DOHH2 (cell line): ENCODE results near the gene ISL2.

Source experiments
- CTCF ChIP-seq: fragments of 200-600 bp; sonication (generic); IDR thresholded peaks from one replicate; pipeline ENCODE4 v1.5.1; 2014; ENCODE audit warnings: antibody characterized with exemption, mild to moderate bottlenecking, low read depth, low read length; ENCODE audit not compliant: poor library complexity, severe bottlenecking
- EZH2phosphoT487 ChIP-seq: fragments of 200-600 bp; sonication (generic); IDR thresholded peaks from 2 replicates; pipeline ENCODE4 v1.6.1; 2017; ENCODE audit warnings: borderline replicate concordance, mild to moderate bottlenecking, antibody characterized with exemption, low read length, moderate library complexity, mixed read lengths

GRCh38 chr15:76378691-76379090, 42.1 kb downstream of the ISL2 start:
- TF ChIP-seq CTCF (no peak), EZH2phosphoT487 (no peak)
